ENCODE results near the gene RAVER2.

DNA sequence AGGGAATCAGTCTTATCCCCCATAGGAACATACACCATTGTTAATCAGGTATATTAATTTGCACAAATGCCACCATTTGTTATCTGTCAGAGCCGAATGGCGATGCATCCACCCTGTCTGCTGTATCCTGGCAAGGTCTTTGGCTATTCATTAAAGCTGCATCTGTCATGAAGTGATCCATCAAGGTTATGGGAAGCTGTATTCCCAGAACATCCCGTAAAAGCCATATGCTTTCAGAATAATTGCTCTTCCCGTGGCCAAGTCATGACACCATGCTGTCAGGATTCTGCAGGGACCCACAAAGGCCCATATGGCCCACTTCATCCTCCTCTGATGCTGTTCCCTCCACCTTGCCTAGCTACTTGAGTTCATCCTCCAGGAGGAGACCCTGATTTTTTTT, 103.9 kb downstream of the RAVER2 start:
- TF ChIP-seq, protein P1, sequence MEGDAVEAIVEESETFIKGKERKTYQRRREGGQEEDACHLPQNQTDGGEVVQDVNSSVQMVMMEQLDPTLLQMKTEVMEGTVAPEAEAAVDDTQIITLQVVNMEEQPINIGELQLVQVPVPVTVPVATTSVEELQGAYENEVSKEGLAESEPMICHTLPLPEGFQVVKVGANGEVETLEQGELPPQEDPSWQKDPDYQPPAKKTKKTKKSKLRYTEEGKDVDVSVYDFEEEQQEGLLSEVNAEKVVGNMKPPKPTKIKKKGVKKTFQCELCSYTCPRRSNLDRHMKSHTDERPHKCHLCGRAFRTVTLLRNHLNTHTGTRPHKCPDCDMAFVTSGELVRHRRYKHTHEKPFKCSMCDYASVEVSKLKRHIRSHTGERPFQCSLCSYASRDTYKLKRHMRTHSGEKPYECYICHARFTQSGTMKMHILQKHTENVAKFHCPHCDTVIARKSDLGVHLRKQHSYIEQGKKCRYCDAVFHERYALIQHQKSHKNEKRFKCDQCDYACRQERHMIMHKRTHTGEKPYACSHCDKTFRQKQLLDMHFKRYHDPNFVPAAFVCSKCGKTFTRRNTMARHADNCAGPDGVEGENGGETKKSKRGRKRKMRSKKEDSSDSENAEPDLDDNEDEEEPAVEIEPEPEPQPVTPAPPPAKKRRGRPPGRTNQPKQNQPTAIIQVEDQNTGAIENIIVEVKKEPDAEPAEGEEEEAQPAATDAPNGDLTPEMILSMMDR (IDR thresholded peaks at IDR 0.05), result no peak
- TF ChIP-seq EP300 (IDR thresholded peaks at IDR 0.05), result no peak
- no peak for TF ChIP-seq CHD4 (IDR thresholded peaks at IDR 0.05; ENCODE audit: borderline replicate concordance)
- TF ChIP-seq, protein P2, sequence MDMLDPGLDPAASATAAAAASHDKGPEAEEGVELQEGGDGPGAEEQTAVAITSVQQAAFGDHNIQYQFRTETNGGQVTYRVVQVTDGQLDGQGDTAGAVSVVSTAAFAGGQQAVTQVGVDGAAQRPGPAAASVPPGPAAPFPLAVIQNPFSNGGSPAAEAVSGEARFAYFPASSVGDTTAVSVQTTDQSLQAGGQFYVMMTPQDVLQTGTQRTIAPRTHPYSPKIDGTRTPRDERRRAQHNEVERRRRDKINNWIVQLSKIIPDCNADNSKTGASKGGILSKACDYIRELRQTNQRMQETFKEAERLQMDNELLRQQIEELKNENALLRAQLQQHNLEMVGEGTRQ (IDR thresholded peaks at IDR 0.05), result no peak
- TF ChIP-seq, protein P3, sequence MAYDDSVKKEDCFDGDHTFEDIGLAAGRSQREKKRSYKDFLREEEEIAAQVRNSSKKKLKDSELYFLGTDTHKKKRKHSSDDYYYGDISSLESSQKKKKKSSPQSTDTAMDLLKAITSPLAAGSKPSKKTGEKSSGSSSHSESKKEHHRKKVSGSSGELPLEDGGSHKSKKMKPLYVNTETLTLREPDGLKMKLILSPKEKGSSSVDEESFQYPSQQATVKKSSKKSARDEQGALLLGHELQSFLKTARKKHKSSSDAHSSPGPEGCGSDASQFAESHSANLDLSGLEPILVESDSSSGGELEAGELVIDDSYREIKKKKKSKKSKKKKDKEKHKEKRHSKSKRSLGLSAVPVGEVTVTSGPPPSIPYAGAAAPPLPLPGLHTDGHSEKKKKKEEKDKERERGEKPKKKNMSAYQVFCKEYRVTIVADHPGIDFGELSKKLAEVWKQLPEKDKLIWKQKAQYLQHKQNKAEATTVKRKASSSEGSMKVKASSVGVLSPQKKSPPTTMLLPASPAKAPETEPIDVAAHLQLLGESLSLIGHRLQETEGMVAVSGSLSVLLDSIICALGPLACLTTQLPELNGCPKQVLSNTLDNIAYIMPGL (CRISPR knock-in tag; IDR thresholded peaks at IDR 0.05; ENCODE audit: borderline replicate concordance), result no peak
- no peak for TF ChIP-seq POLR2A (IDR thresholded peaks at IDR 0.05; ENCODE audit: low read length)
- no peak for TF ChIP-seq MYC (IDR thresholded peaks at IDR 0.05; ENCODE audit: borderline replicate concordance, low read length)
- TF ChIP-seq JUN (IDR thresholded peaks at IDR 0.05), result no peak
- no peak for TF ChIP-seq RAD21 (conservative IDR thresholded peaks at IDR 0.05 in 1 of 2, IDR thresholded peaks at IDR 0.05 in 1 of 2)
- no peak for TF ChIP-seq ZFP36 (IDR thresholded peaks at IDR 0.05; ENCODE audit: borderline replicate concordance, partially characterized antibody)
- TF ChIP-seq, protein P4, sequence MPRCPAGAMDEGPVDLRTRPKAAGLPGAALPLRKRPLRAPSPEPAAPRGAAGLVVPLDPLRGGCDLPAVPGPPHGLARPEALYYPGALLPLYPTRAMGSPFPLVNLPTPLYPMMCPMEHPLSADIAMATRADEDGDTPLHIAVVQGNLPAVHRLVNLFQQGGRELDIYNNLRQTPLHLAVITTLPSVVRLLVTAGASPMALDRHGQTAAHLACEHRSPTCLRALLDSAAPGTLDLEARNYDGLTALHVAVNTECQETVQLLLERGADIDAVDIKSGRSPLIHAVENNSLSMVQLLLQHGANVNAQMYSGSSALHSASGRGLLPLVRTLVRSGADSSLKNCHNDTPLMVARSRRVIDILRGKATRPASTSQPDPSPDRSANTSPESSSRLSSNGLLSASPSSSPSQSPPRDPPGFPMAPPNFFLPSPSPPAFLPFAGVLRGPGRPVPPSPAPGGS (IDR thresholded peaks at IDR 0.05), result no peak

Data from A549 (cell line).